ENCODE results near the gene CD164. TPM values are rescaled to one million over a fixed set of nuclear protein-coding genes. Genes with fewer than 3 reads are reported as not detected.
A peak's percentile ranks its signal among the peaks of the same experiment; 100 is the strongest.

CD164 gene
- total and polyA plus RNA-seq, 2 of the 13 experiments (the other 11 are each of a cell fraction or from before 2014, with no cell fraction given), result 222 to 293 TPM

- no peak for TF ChIP-seq ZBTB34 (CRISPR knock-in tag; IDR thresholded peaks at IDR 0.05)
- TF ChIP-seq FOSL2 (CRISPR knock-in tag; IDR thresholded peaks at IDR 0.05), result peak; percentile 40; the same call in 1 of the 2 replicates
- TF ChIP-seq ZNF772 (CRISPR knock-in tag; IDR thresholded peaks at IDR 0.05), result peak; percentile 75; the same call in 1 of the 2 replicates
- TF ChIP-seq, protein P1, sequence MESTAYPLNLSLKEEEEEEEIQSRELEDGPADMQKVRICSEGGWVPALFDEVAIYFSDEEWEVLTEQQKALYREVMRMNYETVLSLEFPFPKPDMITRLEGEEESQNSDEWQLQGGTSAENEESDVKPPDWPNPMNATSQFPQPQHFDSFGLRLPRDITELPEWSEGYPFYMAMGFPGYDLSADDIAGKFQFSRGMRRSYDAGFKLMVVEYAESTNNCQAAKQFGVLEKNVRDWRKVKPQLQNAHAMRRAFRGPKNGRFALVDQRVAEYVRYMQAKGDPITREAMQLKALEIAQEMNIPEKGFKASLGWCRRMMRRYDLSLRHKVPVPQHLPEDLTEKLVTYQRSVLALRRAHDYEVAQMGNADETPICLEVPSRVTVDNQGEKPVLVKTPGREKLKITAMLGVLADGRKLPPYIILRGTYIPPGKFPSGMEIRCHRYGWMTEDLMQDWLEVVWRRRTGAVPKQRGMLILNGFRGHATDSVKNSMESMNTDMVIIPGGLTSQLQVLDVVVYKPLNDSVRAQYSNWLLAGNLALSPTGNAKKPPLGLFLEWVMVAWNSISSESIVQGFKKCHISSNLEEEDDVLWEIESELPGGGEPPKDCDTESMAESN (CRISPR knock-in tag; conservative IDR thresholded peaks at IDR 0.05), result no peak
- no peak; the same call in 1 of the 2 replicates for TF ChIP-seq SIN3A (IDR thresholded peaks at IDR 0.05; ENCODE audit: borderline replicate concordance, low read depth, low read length)
- no peak for TF ChIP-seq ZNF263 (CRISPR knock-in tag; IDR thresholded peaks at IDR 0.05)
- no peak for TF ChIP-seq ZNF335 (CRISPR knock-in tag; IDR thresholded peaks at IDR 0.05)
- TF ChIP-seq ZNF546 (CRISPR knock-in tag; conservative IDR thresholded peaks at IDR 0.05), result no peak
- TF ChIP-seq ZNF124 (CRISPR knock-in tag; IDR thresholded peaks at IDR 0.05), result peak; percentile 50; the same call in 1 of the 2 replicates
- no peak; the same call in 1 of the 2 replicates for TF ChIP-seq ZNF160 (CRISPR knock-in tag; IDR thresholded peaks at IDR 0.05)
- TF ChIP-seq, protein P2, sequence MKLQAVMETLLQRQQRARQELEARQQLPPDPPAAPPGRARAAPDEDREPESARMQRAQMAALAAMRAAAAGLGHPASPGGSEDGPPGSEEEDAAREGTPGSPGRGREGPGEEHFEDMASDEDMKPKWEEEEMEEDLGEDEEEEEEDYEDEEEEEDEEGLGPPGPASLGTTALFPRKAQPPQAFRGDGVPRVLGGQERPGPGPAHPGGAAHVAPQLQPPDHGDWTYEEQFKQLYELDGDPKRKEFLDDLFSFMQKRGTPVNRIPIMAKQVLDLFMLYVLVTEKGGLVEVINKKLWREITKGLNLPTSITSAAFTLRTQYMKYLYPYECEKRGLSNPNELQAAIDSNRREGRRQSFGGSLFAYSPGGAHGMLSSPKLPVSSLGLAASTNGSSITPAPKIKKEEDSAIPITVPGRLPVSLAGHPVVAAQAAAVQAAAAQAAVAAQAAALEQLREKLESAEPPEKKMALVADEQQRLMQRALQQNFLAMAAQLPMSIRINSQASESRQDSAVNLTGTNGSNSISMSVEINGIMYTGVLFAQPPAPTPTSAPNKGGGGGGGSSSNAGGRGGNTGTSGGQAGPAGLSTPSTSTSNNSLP (IDR thresholded peaks at IDR 0.05; ENCODE audit: low read depth, low read length), result no peak
- peak; percentile 81 for TF ChIP-seq ARID2 (CRISPR knock-in tag; IDR thresholded peaks at IDR 0.05; ENCODE audit: borderline replicate concordance)
- TF ChIP-seq MTERF4 (CRISPR knock-in tag; IDR thresholded peaks at IDR 0.05), result no peak; the same call in 1 of the 2 replicates
- TF ChIP-seq SOX5 (CRISPR knock-in tag; IDR thresholded peaks at IDR 0.05; ENCODE audit: borderline replicate concordance), result peak; percentile 54; the same call in 1 of the 2 replicates
- TF ChIP-seq ZNF235 (CRISPR knock-in tag; IDR thresholded peaks at IDR 0.05; ENCODE audit: borderline replicate concordance), result no peak
- TF ChIP-seq ZNF550 (CRISPR knock-in tag; IDR thresholded peaks at IDR 0.05; ENCODE audit: borderline replicate concordance), result no peak
- no peak for TF ChIP-seq KLF16 (CRISPR knock-in tag; IDR thresholded peaks at IDR 0.05)
- peak; percentile 87 for TF ChIP-seq TBX2 (CRISPR knock-in tag; IDR thresholded peaks at IDR 0.05; ENCODE audit: borderline replicate concordance)
- TF ChIP-seq RFXAP (CRISPR knock-in tag; IDR thresholded peaks at IDR 0.05; ENCODE audit: borderline replicate concordance), result 0 out of 2 replicates have a peak, but pooled peaks have one; percentile 74
- no peak for TF ChIP-seq SMARCE1 (IDR thresholded peaks at IDR 0.05; ENCODE audit: borderline replicate concordance)
- TF ChIP-seq, protein P3, sequence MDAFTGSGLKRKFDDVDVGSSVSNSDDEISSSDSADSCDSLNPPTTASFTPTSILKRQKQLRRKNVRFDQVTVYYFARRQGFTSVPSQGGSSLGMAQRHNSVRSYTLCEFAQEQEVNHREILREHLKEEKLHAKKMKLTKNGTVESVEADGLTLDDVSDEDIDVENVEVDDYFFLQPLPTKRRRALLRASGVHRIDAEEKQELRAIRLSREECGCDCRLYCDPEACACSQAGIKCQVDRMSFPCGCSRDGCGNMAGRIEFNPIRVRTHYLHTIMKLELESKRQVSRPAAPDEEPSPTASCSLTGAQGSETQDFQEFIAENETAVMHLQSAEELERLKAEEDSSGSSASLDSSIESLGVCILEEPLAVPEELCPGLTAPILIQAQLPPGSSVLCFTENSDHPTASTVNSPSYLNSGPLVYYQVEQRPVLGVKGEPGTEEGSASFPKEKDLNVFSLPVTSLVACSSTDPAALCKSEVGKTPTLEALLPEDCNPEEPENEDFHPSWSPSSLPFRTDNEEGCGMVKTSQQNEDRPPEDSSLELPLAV (CRISPR knock-in tag; conservative IDR thresholded peaks at IDR 0.05; ENCODE audit: low read depth), result no peak
- peak; percentile 70; the same call in 1 of the 2 replicates for TF ChIP-seq FOXO1 (CRISPR knock-in tag; IDR thresholded peaks at IDR 0.05)
Measured at GRCh38 chr6:109381747-109382575, at the start of gene CD164 (continued).

Data from HepG2 (cell line).